ENCODE data around the gene CDK11B.
"Not testable (repeated sequence)": the region's sequence is repeated elsewhere in the genome, so short reads cannot be mapped to it uniquely, and the experiment has no call there.

- not testable (repeated sequence) for TF ChIP-seq CTCF (optimal IDR thresholded peaks at IDR 0.05 in 1 of 3, IDR thresholded peaks at IDR 0.05 in 1 of 3, conservative IDR thresholded peaks at IDR 0.05 in 1 of 3; ENCODE audit: extremely low read depth in 1 of 3, insufficient read depth in 2 of 3, low read length in 3 of 3); EZH2 (IDR thresholded peaks at IDR 0.05; ENCODE audit: low read length)
These were observed 17.3 kb upstream of the CDK11B start for GRCh38 chr1:1676087-1676486.
